Prostate gland (tissue), 2 donors: ENCODE results near the gene KCNH2. TPM values are rescaled to one million over a fixed set of nuclear protein-coding genes. Genes with fewer than 3 reads are reported as not detected.
A peak's percentile ranks its signal among the peaks of the same experiment; 100 is the strongest.

Experiments
- DNase-seq: peaks from one replicate; pipeline ENCODE4 v3.0.0-alpha.2; 2019; ENCODE audit warnings: low spot score
- H3K27ac ChIP-seq, 2 donors: fragments of 200-600 bp; sonication (generic); 2 replicates each; pipeline ENCODE4 v1.5.1; 2017 to 2019
- H3K27me3 ChIP-seq: fragments of 200-600 bp; sonication (generic); replicated peaks from 2 replicates; pipeline ENCODE4 v1.5.1; 2019; ENCODE audit not compliant: insufficient read depth
- H3K36me3 ChIP-seq, 2 donors: fragments of 200-600 bp; sonication (generic); 1 replicate in 1 of 2; 2 replicates in 1 of 2; pipeline versions ENCODE4 v1.5.1 to v1.8.1; 2017 to 2019
- H3K4me1 ChIP-seq: fragments of 200-600 bp; sonication (generic); replicated peaks from 2 replicates; pipeline ENCODE4 v1.5.1; 2019
- H3K4me3 ChIP-seq, 2 donors: fragments of 200-600 bp; sonication (generic); 2 replicates each; pipeline ENCODE4 v1.5.1; 2017 to 2019
- H3K9me3 ChIP-seq: fragments of 200-600 bp; sonication (generic); 2 replicates; pipeline ENCODE4 v1.5.1; 2017
- POLR2A ChIP-seq: fragments of 450-650 bp; IDR thresholded peaks from one replicate; pipeline ENCODE4 v1.6.1; 2016; ENCODE audit warnings: antibody characterized with exemption, mild to moderate bottlenecking
- POLR2AphosphoS5 ChIP-seq: sonication (generic); formaldehyde crosslinking; IDR thresholded peaks from one replicate; pipeline ENCODE4 v1.6.1; 2017; ENCODE audit warnings: antibody characterized with exemption
- WGBS: methylation state at CpG from one replicate; pipeline ENCODE4 v1.1.5; 2018; 5-methylcytosine and 5-hydroxymethylcytosine counted together
- intact Hi-C: fragments of 100-400 bp; cut with DNase I; formaldehyde crosslinking; loops from one replicate; pipeline ENCODE4 v1.14.2; 2022
- total RNA-seq, 2 donors: library from RNA; depleted of rRNA; stranded (reverse); fragments of >200 nt; gene quantifications; one replicate each; pipeline ENCODE4 v1.1.0, GENCODE V29; 2016
- TF ChIP-seq, protein P1 (sequence below), 4 experiments: fragments of 200-600 bp in 2 of 4; fragments of 450-650 bp in 2 of 4; sonication (generic) in 2 of 4; IDR thresholded peaks; 1 replicate in 3 of 4; 2 replicates in 1 of 4; pipeline ENCODE4 v1.5.1; 2016 to 2019; ENCODE audit warnings: antibody characterized with exemption in 4 of 4, mild to moderate bottlenecking in 2 of 4, moderate library complexity in 2 of 4

Gene KCNH2
- total RNA-seq, 2 donors from 2014 or later: 10.1 to 184 TPM

DNA sequence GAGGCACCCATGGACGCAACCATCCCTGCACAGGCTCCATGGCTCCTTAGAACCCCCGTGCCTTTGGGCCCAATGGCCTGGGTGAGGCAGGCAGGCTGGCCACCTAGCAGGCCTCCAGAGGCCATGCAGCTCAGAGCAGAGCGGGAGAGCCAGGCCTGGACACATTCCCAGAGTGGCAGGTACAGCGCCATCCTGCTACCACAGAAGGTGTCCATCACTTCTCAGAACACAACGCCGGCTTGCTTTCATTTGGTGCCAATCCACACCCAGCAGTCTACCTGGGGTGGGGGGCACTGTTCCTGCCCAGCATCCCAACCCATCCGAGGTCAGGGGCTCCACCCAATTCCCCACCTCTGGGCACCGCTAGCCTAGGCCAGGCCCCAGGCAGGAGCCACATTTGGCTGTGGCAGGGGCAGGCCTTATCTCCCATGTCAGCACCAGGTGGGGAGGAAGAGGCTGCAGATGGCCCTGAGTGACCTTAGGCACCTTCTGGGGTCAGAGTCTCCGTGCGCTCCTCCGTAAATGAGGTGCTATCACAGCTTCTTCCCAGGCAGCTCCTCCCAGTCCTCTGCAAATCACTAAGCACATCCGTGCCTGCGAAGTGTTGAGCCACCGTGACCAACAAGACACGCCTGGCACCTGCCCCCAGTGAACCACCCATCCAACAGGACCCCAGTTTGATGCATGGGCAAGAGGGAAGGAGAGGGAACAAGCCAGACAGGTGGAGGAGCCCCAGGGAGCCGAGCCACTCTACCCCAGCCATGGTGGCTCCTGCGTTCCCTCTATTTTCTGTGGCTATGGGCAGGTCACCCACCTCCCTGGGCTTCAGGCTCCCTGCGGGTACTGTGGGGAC is 14.2 kb downstream of the KCNH2 start:
- WGBS: 85% methylated on average over 16 of the region's 18 CpGs
- H3K27me3 ChIP-seq: no peaks in the 10 kb centered on the region

DNA sequence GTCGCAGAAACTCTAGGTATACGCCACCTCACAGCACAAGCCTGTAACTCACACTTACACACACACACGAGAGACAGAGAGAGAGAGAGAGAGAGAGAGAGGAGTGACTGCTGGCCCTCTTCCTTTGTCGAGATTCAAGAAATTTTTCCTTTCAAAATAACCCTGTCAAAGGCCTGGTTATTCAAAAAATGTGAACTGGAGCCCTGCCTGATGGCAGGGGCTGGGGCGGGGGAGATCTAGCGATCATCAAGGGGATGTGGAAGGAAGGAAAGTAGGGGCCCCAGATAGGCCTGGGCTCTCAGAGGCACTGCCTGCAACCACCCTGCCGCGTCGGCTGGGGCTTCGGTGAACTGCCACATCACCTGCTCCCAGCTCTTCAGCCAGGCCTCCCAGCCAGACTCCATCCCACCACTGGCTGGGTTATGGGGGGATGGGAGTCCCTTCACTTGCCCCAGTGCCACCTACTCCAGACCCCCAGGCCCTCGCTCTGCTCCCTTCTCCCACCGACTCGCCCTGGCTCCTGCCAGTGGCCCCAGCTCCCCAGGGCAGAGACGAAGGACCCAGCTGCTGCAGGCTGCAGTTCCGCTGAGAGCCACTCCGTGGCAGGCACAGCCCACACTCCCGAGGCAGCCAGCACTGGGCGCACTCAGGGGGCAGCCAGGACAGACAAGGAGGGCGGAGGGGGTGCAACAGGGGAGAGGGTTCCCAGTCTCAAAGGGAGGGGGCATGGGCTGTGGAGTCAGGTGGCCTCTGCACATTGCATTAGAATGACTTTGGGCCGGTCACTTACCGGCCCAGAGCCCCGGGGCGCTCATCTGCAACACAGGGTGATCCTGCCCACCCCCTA is 15.3 kb downstream of the KCNH2 start:
- intact Hi-C loops: loop anchor here (2.0 to 10.0 kb wide), 2 partner anchors 22 to 122 kb away; partner anchors contain the start of genes AGAP3, FASTK and TMUB1
- Histone ChIP-seq H3K27ac (peak overlapping the region; percentile 57 to 60), H3K27me3 (no peaks in the 10 kb centered on the region), H3K4me3 (no peak overlapping the region), H3K36me3 (no peaks in the 10 kb centered on the region), H3K4me1 (no peaks in the 10 kb centered on the region), H3K9me3 (no peaks in the 10 kb centered on the region)
- DNase-seq: no peak
- TF ChIP-seq POLR2AphosphoS5 (no peak), POLR2A (no peak)
- TF ChIP-seq, protein P1, sequence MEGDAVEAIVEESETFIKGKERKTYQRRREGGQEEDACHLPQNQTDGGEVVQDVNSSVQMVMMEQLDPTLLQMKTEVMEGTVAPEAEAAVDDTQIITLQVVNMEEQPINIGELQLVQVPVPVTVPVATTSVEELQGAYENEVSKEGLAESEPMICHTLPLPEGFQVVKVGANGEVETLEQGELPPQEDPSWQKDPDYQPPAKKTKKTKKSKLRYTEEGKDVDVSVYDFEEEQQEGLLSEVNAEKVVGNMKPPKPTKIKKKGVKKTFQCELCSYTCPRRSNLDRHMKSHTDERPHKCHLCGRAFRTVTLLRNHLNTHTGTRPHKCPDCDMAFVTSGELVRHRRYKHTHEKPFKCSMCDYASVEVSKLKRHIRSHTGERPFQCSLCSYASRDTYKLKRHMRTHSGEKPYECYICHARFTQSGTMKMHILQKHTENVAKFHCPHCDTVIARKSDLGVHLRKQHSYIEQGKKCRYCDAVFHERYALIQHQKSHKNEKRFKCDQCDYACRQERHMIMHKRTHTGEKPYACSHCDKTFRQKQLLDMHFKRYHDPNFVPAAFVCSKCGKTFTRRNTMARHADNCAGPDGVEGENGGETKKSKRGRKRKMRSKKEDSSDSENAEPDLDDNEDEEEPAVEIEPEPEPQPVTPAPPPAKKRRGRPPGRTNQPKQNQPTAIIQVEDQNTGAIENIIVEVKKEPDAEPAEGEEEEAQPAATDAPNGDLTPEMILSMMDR (IDR thresholded peaks at IDR 0.05): peak; percentile 38 to 87 (median 69)
- 37% methylated on average over 23 of the region's 23 CpGs for WGBS

More for the DNA sequence above, 14.2 kb downstream of the KCNH2 start:
- no peak for DNase-seq
- H3K27ac ChIP-seq: peak overlapping the region; percentile 8 to 18
- no peak overlapping the region for H3K4me3 ChIP-seq
- no peaks in the 10 kb centered on the region for H3K36me3 ChIP-seq
- intact Hi-C loops: loop anchor here (2.0 to 10.0 kb wide), 2 partner anchors 21 to 121 kb away; partner anchors contain the start of genes AGAP3, FASTK and TMUB1
- TF ChIP-seq, protein P1 (IDR thresholded peaks at IDR 0.05): no peak
- TF ChIP-seq POLR2AphosphoS5 (no peak), POLR2A (no peak)
- H3K9me3 ChIP-seq: no peaks in the 10 kb centered on the region
- H3K4me1 ChIP-seq: no peaks in the 10 kb centered on the region

DNA sequence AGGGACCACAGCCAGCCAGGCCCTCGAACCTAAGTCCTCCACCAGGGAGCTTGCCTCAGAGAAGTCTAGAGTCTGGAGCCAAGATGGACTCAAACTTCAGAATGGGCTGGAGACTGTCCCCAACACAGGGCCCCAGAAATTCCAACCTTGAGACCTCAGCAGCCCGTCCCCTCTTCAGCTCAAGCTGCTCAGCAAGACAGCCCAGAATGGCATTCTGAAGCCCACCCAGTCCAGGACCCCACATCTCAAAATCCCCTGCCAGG is 15.9 kb downstream of the KCNH2 start:
- TF ChIP-seq POLR2AphosphoS5 (no peak), POLR2A (no peak)
- TF ChIP-seq, protein P1 (IDR thresholded peaks at IDR 0.05): no peak
- Histone ChIP-seq H3K4me1 (no peaks in the 10 kb centered on the region), H3K36me3 (no peaks in the 10 kb centered on the region), H3K9me3 (no peaks in the 10 kb centered on the region), H3K27ac (peak overlapping the region; percentile 57 to 60), H3K27me3 (no peaks in the 10 kb centered on the region), H3K4me3 (no peak overlapping the region)
- DNase-seq: no peak
- 54% methylated on average over 2 of the region's 2 CpGs for WGBS
- intact Hi-C loops: loop anchor here (2.0 to 10.0 kb wide), 2 partner anchors 23 to 123 kb away; partner anchors contain the start of genes AGAP3, FASTK and TMUB1

DNA sequence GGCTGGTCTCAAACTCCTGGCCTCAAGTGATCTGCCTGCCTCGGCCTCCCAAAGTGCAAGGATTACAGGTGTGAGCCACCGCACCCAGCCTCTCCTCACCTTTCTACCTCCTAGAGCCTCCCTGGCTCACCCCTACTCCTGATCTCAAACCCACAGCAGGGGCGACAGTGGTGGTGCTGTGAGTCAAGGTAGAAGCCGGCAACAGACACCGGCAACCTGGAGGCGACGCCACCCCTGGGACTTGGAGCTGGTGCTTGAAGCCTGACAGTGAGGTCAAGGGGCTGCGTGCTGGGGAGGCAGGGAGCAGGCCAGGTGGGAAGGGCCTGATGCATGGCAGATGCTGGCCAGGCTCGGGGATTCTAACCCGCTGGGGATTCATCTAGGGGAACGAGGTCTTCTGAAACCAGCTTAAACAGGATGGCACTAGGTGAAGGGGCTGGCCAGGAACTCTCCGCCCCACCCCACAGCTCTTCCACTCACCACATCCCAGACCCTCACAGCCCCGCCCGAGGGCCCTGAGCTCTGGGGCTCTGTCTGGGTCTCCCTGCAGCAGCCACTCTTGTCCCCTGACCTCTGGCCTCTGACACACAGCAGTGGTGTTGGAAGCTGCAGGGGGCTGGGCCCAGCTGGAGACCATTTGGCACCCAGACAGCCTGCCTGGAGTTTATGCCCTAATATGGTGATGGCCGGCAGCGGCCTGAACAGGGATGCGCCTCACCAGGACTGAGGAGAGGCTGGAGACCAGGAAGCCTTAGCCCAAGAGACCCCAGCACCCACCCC is 16.4 kb downstream of the KCNH2 start:
- H3K27me3 ChIP-seq: no peaks in the 10 kb centered on the region
- H3K27ac ChIP-seq: peak overlapping the region; percentile 57 to 60
- H3K9me3 ChIP-seq: no peaks in the 10 kb centered on the region
- no peak for TF ChIP-seq POLR2AphosphoS5
- TF ChIP-seq POLR2A: no peak
- TF ChIP-seq, protein P1 (IDR thresholded peaks at IDR 0.05): no peak
- H3K36me3 ChIP-seq: no peaks in the 10 kb centered on the region
- H3K4me3 ChIP-seq: no peak overlapping the region
- DNase-seq: no peak
- intact Hi-C loops: loop anchor here (2.0 to 10.0 kb wide), 2 partner anchors 23 to 123 kb away; partner anchors contain the start of genes AGAP3, FASTK and TMUB1
- WGBS: 80% methylated on average over 17 of the region's 17 CpGs
- H3K4me1 ChIP-seq: no peaks in the 10 kb centered on the region
